ENCODE results near the gene TSSK3.
"Not testable (repeated sequence)": the region's sequence is repeated elsewhere in the genome, so short reads cannot be mapped to it uniquely, and the experiment has no call there.

The TSSK3 gene

GRCh38 chr1:32353886-32354570 is 8.3 kb upstream of the TSSK3 start:
- no peak for TF ChIP-seq CTCF (IDR thresholded peaks at IDR 0.05; ENCODE audit: control extremely low read depth, extremely low read depth, low read depth, missing control alignments)
- DNase-seq (ENCODE audit: extremely low spot score) = no peak
- CTCF ChIA-PET = interaction anchor here (1.2 to 2.5 kb wide), 6 partner anchors 13 to 40 kb away, joined by 3 to 11 read pairs (median 5); partner anchors contain the start of genes BSDC1 and MARCKSL1
- POLR2A ChIA-PET = interaction anchor here (0.6 to 7.6 kb wide), 3 partner anchors 18 to 183 kb away, joined by 3 to 62 read pairs (median 4); partner anchors contain the start of gene MARCKSL1

GRCh38 chr1:32355778-32356177 is 6.6 kb upstream of the TSSK3 start:
- ChIA-PET POLR2A (interaction anchor here (7.6 kb wide), 1 partner anchor 19 kb away, joined by 62 read pairs; the partner anchor contains the start of gene MARCKSL1), CTCF (interaction anchor here (1.4 to 1.5 kb wide), 2 partner anchors 15 to 16 kb away, joined by 3 to 5 read pairs; no protein-coding TSS in a partner anchor)
- not testable (repeated sequence) for DNase-seq (ENCODE audit: extremely low spot score)

- ChIA-PET POLR2A (interaction anchor here (7.6 kb wide), 1 partner anchor 20 kb away, joined by 62 read pairs; the partner anchor contains the start of gene MARCKSL1), CTCF (no interaction called here)
- no peak for TF ChIP-seq CTCF (IDR thresholded peaks at IDR 0.05; ENCODE audit: control extremely low read depth, extremely low read depth, low read depth, missing control alignments)
- no peak for DNase-seq (ENCODE audit: extremely low spot score)
These were observed 5.9 kb upstream of the TSSK3 start for GRCh38 chr1:32356478-32356877.

- no peak for TF ChIP-seq CTCF (IDR thresholded peaks at IDR 0.05; ENCODE audit: control extremely low read depth, extremely low read depth, low read depth, missing control alignments)
- DNase-seq (ENCODE audit: extremely low spot score) = no peak
- POLR2A ChIA-PET = no interaction called here
- CTCF ChIA-PET = interaction anchor here (1.0 to 1.2 kb wide), 2 partner anchors 26 to 109 kb away, joined by 3 read pairs; no protein-coding TSS in a partner anchor
These were observed 4.7 kb upstream of the TSSK3 start for GRCh38 chr1:32357614-32358013.

GRCh38 chr1:32358435-32358834 is 3.9 kb upstream of the TSSK3 start:
- ChIA-PET CTCF (interaction anchor here (1.0 to 1.2 kb wide), 2 partner anchors 27 to 110 kb away, joined by 3 read pairs; no protein-coding TSS in a partner anchor), POLR2A (interaction anchor here (3.4 kb wide), 1 partner anchor 22 kb away, joined by 22 read pairs; the partner anchor contains the start of gene MARCKSL1)
- TF ChIP-seq CTCF (IDR thresholded peaks at IDR 0.05; ENCODE audit: control extremely low read depth, extremely low read depth, low read depth, missing control alignments) = no peak
- no peak for DNase-seq (ENCODE audit: extremely low spot score)

GRCh38 chr1:32361308-32361673 is 1.0 kb upstream of the TSSK3 start:
- TF ChIP-seq CTCF (IDR thresholded peaks at IDR 0.05; ENCODE audit: control extremely low read depth, extremely low read depth, low read depth, missing control alignments) = no peak
- CTCF ChIA-PET = interaction anchor here (2.9 kb wide), 1 partner anchor 145 kb away, joined by 10 read pairs; no protein-coding TSS in a partner anchor
- DNase-seq (ENCODE audit: extremely low spot score) = no peak
- POLR2A ChIA-PET = interaction anchor here (3.4 kb wide), 1 partner anchor 25 kb away, joined by 22 read pairs; the partner anchor contains the start of gene MARCKSL1

All from GM10248 (cell line).